ENCODE data around the gene AP1M2.
A peak's percentile ranks its signal among the peaks of the same experiment; 100 is the strongest.

GRCh38 chr19:10551698-10552301, 35.3 kb downstream of the AP1M2 start:
- TF ChIP-seq, protein P1, sequence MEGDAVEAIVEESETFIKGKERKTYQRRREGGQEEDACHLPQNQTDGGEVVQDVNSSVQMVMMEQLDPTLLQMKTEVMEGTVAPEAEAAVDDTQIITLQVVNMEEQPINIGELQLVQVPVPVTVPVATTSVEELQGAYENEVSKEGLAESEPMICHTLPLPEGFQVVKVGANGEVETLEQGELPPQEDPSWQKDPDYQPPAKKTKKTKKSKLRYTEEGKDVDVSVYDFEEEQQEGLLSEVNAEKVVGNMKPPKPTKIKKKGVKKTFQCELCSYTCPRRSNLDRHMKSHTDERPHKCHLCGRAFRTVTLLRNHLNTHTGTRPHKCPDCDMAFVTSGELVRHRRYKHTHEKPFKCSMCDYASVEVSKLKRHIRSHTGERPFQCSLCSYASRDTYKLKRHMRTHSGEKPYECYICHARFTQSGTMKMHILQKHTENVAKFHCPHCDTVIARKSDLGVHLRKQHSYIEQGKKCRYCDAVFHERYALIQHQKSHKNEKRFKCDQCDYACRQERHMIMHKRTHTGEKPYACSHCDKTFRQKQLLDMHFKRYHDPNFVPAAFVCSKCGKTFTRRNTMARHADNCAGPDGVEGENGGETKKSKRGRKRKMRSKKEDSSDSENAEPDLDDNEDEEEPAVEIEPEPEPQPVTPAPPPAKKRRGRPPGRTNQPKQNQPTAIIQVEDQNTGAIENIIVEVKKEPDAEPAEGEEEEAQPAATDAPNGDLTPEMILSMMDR (conservative IDR thresholded peaks at IDR 0.05), result peak; percentile 46; the same call in 1 of the 2 replicates
- TF ChIP-seq EZH2 (IDR thresholded peaks at IDR 0.05; ENCODE audit: low read depth), result no peak

All from PC-9 (cell line).